HG03066 (cell line): ENCODE results near the gene CSNK1A1L.
"Not testable (repeated sequence)": the region's sequence is repeated elsewhere in the genome, so short reads cannot be mapped to it uniquely, and the experiment has no call there.

Source experiments
- ATAC-seq: cut with Tn5 transposase; IDR thresholded peaks from one replicate; pipeline ENCODE4 v1.9.1; 2021; ENCODE audit warnings: low read depth; ENCODE audit not compliant: unreplicated experiment

The CSNK1A1L gene

DNA sequence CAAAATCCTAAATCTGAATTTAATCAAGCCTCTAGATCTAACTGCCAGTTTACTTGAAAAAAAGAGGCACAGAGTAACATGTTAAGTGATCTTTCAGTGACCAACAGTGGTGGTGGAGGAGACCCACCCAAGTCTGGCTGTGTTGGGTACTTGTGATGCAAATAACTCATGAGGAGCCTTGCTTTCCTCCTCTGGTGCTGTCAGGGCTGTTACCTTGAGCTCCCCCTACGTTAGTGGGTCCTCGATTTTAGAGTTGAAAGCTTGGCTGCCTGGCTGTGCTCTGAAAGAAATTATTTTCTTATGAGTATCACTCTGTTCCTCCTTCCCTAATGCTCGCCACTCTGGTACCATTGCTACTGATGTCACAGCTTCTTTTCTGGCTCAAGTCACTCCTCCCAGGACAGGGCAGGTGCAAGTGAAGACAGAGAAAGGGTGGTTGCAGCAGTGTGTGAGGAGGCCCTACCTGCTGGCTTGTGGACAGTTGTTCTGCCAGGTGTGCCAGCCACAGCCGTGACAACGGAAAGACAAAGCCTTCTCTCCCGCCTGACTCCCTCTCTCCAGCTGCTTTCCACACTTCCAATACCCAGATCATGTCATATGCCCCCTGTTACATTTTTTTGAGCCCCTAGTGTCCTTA is 39.5 kb downstream of the CSNK1A1L start:
- ATAC-seq: no peak

DNA sequence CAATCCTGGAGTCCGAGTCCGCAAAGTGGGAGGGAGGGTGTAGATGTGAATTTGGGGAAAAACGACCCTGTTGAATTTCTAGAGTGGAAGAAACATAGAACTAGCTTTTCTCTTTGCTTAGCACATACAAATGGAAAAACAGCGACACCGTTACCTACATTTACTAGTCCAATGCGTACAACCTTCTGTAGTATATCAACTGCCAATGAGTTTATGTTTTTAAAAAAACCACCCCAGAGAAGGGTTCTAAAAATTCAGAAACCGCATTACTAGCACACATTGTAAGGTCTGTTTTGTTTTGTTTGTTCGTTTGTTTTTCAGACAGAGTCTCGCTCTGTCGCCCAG is 45.6 kb downstream of the CSNK1A1L start:
- peak; percentile 25 for ATAC-seq

DNA sequence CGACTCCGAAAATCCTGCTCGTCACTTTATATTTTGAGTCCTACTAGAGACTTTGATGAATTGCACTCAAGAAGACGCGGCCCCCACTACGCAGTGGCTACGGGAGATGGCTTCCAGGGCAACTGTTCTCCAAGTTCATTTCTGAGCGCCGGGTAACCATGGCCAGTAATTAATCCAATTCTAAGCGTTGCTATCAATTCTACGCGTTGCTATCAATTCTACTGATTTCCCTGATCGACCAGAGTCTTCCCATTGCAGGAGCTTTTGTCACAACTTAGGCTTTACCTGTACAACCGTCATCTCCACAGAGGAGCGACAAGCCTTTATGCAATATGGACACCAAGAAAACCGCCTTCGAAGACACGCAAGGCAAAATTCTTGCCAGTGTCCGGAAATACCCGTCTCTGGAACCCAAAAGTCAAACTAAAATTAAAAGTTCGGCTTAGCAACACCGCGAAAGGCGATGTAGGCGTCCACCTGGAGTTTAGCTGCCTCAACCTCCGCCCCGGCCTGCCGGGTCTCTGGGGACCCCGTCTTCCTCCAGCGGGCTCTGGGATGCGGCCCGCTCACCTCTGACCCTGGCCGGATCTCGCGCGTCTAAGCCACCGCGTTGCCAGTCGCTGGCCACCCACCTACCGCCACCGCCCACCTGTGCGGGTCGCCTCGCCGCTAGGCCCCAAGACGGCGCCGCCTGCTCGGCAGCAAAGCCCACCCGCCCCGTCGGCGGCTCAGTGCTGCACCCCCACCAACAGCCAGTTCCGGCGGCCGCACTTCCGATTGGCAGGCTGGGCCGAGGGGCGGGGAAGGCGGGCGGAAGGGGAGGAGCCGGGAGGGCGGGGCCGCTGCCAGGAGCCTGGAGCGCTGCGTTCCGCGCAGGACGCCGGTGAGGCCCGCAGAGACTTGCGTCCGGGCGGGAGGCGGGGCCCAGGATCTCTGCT is 46.3 kb downstream of the CSNK1A1L start, which contains the start of gene SUPT20H:
Gene SUPT20H, minus strand, starts transcription at position 779 of the 938 bp plus-strand sequence. CDS start 8,198 bp downstream, outside the sequence.
- ATAC-seq: peak; percentile 95

DNA sequence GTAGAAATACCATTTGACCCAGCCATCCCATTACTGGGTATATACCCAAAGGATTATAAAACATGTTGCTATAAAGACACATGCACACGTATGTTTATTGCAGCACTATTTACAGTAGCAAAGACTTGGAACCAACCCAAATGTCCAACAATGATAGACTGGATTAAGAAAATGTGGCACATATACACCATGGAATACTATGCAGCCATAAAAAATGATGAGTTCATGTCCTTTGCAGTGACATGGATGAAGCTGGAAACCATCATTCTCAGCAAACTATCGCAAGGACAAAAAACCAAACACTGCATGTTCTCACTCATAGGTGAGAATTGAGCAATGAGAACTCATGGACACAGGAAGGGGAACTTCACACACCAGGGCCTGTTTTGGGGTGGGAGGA is 49.2 kb downstream of the CSNK1A1L start:
- ATAC-seq: not testable (repeated sequence)
